ENCODE results near the gene RPL15.

The RPL15 gene

DNA sequence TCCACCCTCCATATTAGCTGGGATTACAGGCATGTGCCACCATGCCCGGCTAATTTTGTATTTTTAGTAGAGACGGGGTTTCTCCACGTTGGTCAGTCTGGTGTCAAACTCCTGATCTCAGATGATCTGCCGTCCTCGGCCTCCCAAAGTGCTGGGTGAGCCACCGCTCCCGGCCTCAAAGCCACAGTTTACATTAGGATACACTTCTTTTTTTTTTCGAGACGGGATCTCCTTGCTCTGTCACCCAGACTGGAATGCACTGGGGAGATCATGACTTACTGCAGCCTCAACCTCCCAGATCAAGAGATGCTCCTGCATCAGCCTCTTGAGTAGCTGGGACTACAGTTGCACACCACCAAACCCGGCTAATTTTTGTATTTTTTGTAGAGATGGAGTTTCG lies 25.6 kb downstream of the RPL15 start:
- H3K4me2 ChIP-seq = no peak overlapping the region
- H4K20me1 ChIP-seq = peaks cover 0 to 15% (median 12%) of the 10 kb centered on the region in 11 experiments; a peak in 9 of 22 replicates
- peaks cover 0 to 10% (median 0%) of the 10 kb centered on the region in 11 experiments; a peak in 8 of 22 replicates for H3K9me3 ChIP-seq (replicated peaks in 1 of 11)
- no peaks in the 10 kb centered on the region for H3K36me3 ChIP-seq
- TF ChIP-seq Cebpa-rat (IDR thresholded peaks at IDR 0.05) = no peak
- no peak overlapping the region for H3K4me3 ChIP-seq
- H3K27ac ChIP-seq = no peak overlapping the region
- no peak overlapping the region for H3K9ac ChIP-seq
- H3K27me3 ChIP-seq = peaks cover 6 to 28% (median 20%) of the 10 kb centered on the region in 11 experiments; a peak in 20 of 22 replicates
- peaks cover 6 to 14% (median 12%) of the 10 kb centered on the region in 10 experiments; a peak in 18 of 20 replicates for H3K4me1 ChIP-seq

- no peak for TF ChIP-seq Cebpa-rat (IDR thresholded peaks at IDR 0.05)
- Histone ChIP-seq H4K20me1 (peaks cover 0 to 32% (median 25%) of the 10 kb centered on the region in 11 experiments; a peak in 11 of 22 replicates), H3K9ac (peak overlapping the region in 4 of 11 experiments; percentile 88 to 98 (median 90); a peak in 4 of 22 replicates), H3K4me2 (peak overlapping the region; percentile 60 to 87 (median 81); a peak in 19 of 22 replicates), H3K27ac (no peak overlapping the region), H3K27me3 (peaks cover 6 to 28% (median 20%) of the 10 kb centered on the region in 11 experiments; a peak in 20 of 22 replicates), H3K36me3 (no peaks in the 10 kb centered on the region; a peak in 1 of 22 replicates), H3K4me1 (peaks cover 6 to 12% (median 11%) of the 10 kb centered on the region in 10 experiments; a peak in 18 of 20 replicates), H3K4me3 (peak overlapping the region; percentile 68 to 88 (median 76); a peak in 19 of 20 replicates), H3K9me3 (replicated peaks in 1 of 11) (no peaks in the 10 kb centered on the region; a peak in 1 of 22 replicates)
Observed at GRCh38 chr3:23944007-23944783, 27.3 kb downstream of the RPL15 start.

GRCh38 chr3:23944861-23945662 lies 28.1 kb downstream of the RPL15 start, which contains the start of gene NR1D2:
Gene NR1D2, plus strand, starts transcription at chr3:23945286. Its CDS starts 293 bp downstream, at chr3:23945579.
- Histone ChIP-seq H3K4me1 (peaks cover 13 to 20% (median 18%) of the 10 kb centered on the region in 10 experiments; a peak in 19 of 20 replicates), H3K9me3 (replicated peaks in 1 of 11) (no peaks in the 10 kb centered on the region), H3K27ac (peak within 1 kb of the TSS; percentile 84 to 97 (median 87)), H3K4me3 (peak within 1 kb of the TSS; percentile 68 to 88 (median 76)), H3K36me3 (no peaks in the 10 kb centered on the region; a peak in 1 of 22 replicates), H3K4me2 (peak within 1 kb of the TSS; percentile 85 to 95 (median 89)), H3K9ac (peak within 1 kb of the TSS; percentile 86 to 98 (median 89)), H4K20me1 (peaks cover 0 to 40% (median 32%) of the 10 kb centered on the region in 11 experiments; a peak in 11 of 22 replicates), H3K27me3 (peaks cover 6 to 28% (median 20%) of the 10 kb centered on the region in 11 experiments; a peak in 20 of 22 replicates)
- TF ChIP-seq Cebpa-rat (IDR thresholded peaks at IDR 0.05) = no peak

DNA sequence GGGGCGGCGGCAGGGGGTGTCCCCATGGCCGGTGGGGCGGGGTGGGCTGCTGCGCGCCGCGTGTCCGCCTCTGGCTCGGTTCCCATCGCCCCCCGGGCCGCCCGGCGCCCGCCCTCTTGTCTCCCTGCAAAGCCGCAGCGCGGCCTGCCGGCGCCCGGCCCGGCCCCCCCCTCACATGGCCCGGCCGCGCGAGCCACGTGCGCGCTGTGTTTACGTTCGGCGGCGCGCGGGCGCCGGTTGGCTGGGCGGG lies 28.7 kb downstream of the RPL15 start:
- H3K9ac ChIP-seq = peak overlapping the region; percentile 86 to 98 (median 89)
- TF ChIP-seq Cebpa-rat (IDR thresholded peaks at IDR 0.05) = no peak
- peak overlapping the region; percentile 57 to 95 (median 85) for H3K4me2 ChIP-seq
- no peaks in the 10 kb centered on the region for H3K9me3 ChIP-seq (replicated peaks in 1 of 11)
- H3K27ac ChIP-seq = peak overlapping the region; percentile 84 to 97 (median 87)
- H3K27me3 ChIP-seq = peaks cover 6 to 28% (median 20%) of the 10 kb centered on the region in 11 experiments; a peak in 20 of 22 replicates
- peaks cover 0 to 46% (median 36%) of the 10 kb centered on the region in 11 experiments; a peak in 11 of 22 replicates for H4K20me1 ChIP-seq
- H3K4me1 ChIP-seq = peaks cover 18 to 25% (median 23%) of the 10 kb centered on the region in 10 experiments; a peak in 19 of 20 replicates
- H3K36me3 ChIP-seq = no peaks in the 10 kb centered on the region; a peak in 1 of 22 replicates
- H3K4me3 ChIP-seq = peak overlapping the region; percentile 68 to 88 (median 76)

GRCh38 chr3:23945913-23946687 lies 29.2 kb downstream of the RPL15 start:
- Histone ChIP-seq H3K27me3 (peaks cover 6 to 28% (median 20%) of the 10 kb centered on the region in 11 experiments; a peak in 20 of 22 replicates), H3K4me1 (peaks cover 19 to 30% (median 24%) of the 10 kb centered on the region in 10 experiments; a peak in 19 of 20 replicates), H3K4me2 (peak overlapping the region; percentile 75 to 95 (median 89)), H3K9ac (peak overlapping the region; percentile 86 to 98 (median 89)), H3K36me3 (no peaks in the 10 kb centered on the region; a peak in 1 of 22 replicates), H3K27ac (peak overlapping the region; percentile 84 to 97 (median 87); a peak in 21 of 22 replicates), H4K20me1 (peaks cover 0 to 51% (median 41%) of the 10 kb centered on the region in 11 experiments; a peak in 11 of 22 replicates), H3K4me3 (peak overlapping the region; percentile 68 to 88 (median 76)), H3K9me3 (replicated peaks in 1 of 11) (no peaks in the 10 kb centered on the region)
- TF ChIP-seq Cebpa-rat (IDR thresholded peaks at IDR 0.05) = no peak

DNA sequence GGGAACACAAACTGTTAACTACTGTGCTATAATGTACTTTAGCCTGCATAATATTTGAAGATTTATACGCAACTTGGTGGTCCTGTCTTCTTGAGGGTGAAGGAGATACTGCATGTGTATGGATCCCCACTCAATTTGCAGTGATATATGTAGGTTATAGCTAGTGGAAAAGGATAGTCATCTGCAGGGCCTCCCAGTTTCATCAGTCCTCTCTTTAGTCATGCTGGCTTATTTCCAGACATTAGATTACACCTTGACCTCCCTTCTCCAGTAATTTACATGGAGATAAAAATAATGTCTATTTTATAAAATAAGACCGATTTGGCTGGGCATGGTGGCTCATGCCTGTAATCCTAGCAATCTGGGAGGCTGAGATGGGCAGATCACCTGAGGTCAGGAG lies 31.8 kb downstream of the RPL15 start:
- Histone ChIP-seq H3K27ac (no peak overlapping the region), H3K4me3 (no peak overlapping the region), H3K9me3 (replicated peaks in 1 of 11) (no peaks in the 10 kb centered on the region), H3K4me2 (no peak overlapping the region), H3K27me3 (peaks cover 12 to 31% (median 18%) of the 10 kb centered on the region in 11 experiments), H3K36me3 (no peaks in the 10 kb centered on the region; a peak in 1 of 22 replicates), H4K20me1 (peaks cover 0 to 77% (median 68%) of the 10 kb centered on the region in 11 experiments; a peak in 16 of 22 replicates), H3K9ac (no peak overlapping the region), H3K4me1 (peaks cover 30 to 56% (median 42%) of the 10 kb centered on the region in 10 experiments)
- TF ChIP-seq Cebpa-rat (IDR thresholded peaks at IDR 0.05) = no peak

- H3K36me3 ChIP-seq = peaks cover 0 to 5% (median 0%) of the 10 kb centered on the region in 11 experiments; a peak in 4 of 22 replicates
- TF ChIP-seq Cebpa-rat (IDR thresholded peaks at IDR 0.05) = no peak
- H3K9ac ChIP-seq = no peak overlapping the region
- H3K4me2 ChIP-seq = peak overlapping the region; percentile 15 to 64 (median 36); a peak in 21 of 22 replicates
- peaks cover 0 to 88% (median 78%) of the 10 kb centered on the region in 11 experiments; a peak in 16 of 22 replicates for H4K20me1 ChIP-seq
- no peak overlapping the region for H3K27ac ChIP-seq
- H3K4me1 ChIP-seq = peaks cover 30 to 60% (median 45%) of the 10 kb centered on the region in 10 experiments
- H3K9me3 ChIP-seq (replicated peaks in 1 of 11) = no peaks in the 10 kb centered on the region
- no peak overlapping the region for H3K4me3 ChIP-seq
- peaks cover 1 to 24% (median 15%) of the 10 kb centered on the region in 11 experiments; a peak in 19 of 22 replicates for H3K27me3 ChIP-seq
Observed at GRCh38 chr3:23949784-23950183, 32.9 kb downstream of the RPL15 start.
